Thyroid gland (tissue), 4 donors: ENCODE results near the gene ZIC5. TPM values are rescaled to one million over a fixed set of nuclear protein-coding genes. Genes with fewer than 3 reads are reported as not detected.

Experiments used
- DNase-seq, 2 donors: peaks; one replicate each; pipeline ENCODE4 v3.0.0-alpha.2; 2019
- H3K27ac ChIP-seq, 3 donors: fragments of 200-600 bp; sonication (generic); 1 replicate in 2 of 3; 2 replicates in 1 of 3; pipeline ENCODE4 v1.5.1; 2016 to 2019; ENCODE audit warnings: mild to moderate bottlenecking in 1 of 3, moderate library complexity in 1 of 3
- H3K27me3 ChIP-seq: fragments of 200-600 bp; sonication (generic); one replicate; pipeline ENCODE4 v1.5.1; 2019
- H3K36me3 ChIP-seq, 2 donors: fragments of 200-600 bp; sonication (generic); one replicate each; pipeline ENCODE4 v1.5.1; 2016 to 2019
- H3K4me1 ChIP-seq, 2 donors: fragments of 200-600 bp; sonication (generic); one replicate each; pipeline ENCODE4 v1.5.1; 2017 to 2019
- H3K4me3 ChIP-seq, 3 donors: fragments of 200-600 bp; sonication (generic); replicated peaks in 1 of 3; 1 replicate in 2 of 3; 2 replicates in 1 of 3; pipeline ENCODE4 v1.5.1; 2016; ENCODE audit warnings: mild to moderate bottlenecking in 1 of 3
- H3K9me3 ChIP-seq: fragments of 200-600 bp; sonication (generic); one replicate; pipeline ENCODE4 v1.5.1; 2017
- POLR2A ChIP-seq, 2 donors: fragments of 450-650 bp; IDR thresholded peaks; one replicate each; pipeline ENCODE4 v1.6.1; 2017; ENCODE audit warnings: antibody characterized with exemption in 2 of 2, mild to moderate bottlenecking in 2 of 2, moderate library complexity in 1 of 2
- WGBS, 2 donors: methylation state at CpG; one replicate each; pipeline ENCODE4 v1.1.5; 2017; 5-methylcytosine and 5-hydroxymethylcytosine counted together
- intact Hi-C: fragments of 100-400 bp; cut with DNase I; formaldehyde crosslinking; loops from one replicate; pipeline ENCODE4 v1.15.1; 2023
- total RNA-seq, 4 donors: library from RNA; depleted of rRNA; stranded (reverse); fragments of >200 nt; gene quantifications; one replicate each; pipeline ENCODE4 v1.2.3, GENCODE V29; 2016
- TF ChIP-seq, protein P1 (sequence below), 6 experiments: fragments of 200-600 bp in 3 of 6; fragments of 450-650 bp in 3 of 6; sonication (generic) in 3 of 6; IDR thresholded peaks; one replicate each; pipeline ENCODE4 v1.5.1; 2016 to 2019; ENCODE audit warnings: antibody characterized with exemption in 6 of 6, mild to moderate bottlenecking in 2 of 6, inconsistent platforms in 1 of 6, moderate library complexity in 1 of 6

The ZIC5 gene
- total RNA-seq: not detected

DNA sequence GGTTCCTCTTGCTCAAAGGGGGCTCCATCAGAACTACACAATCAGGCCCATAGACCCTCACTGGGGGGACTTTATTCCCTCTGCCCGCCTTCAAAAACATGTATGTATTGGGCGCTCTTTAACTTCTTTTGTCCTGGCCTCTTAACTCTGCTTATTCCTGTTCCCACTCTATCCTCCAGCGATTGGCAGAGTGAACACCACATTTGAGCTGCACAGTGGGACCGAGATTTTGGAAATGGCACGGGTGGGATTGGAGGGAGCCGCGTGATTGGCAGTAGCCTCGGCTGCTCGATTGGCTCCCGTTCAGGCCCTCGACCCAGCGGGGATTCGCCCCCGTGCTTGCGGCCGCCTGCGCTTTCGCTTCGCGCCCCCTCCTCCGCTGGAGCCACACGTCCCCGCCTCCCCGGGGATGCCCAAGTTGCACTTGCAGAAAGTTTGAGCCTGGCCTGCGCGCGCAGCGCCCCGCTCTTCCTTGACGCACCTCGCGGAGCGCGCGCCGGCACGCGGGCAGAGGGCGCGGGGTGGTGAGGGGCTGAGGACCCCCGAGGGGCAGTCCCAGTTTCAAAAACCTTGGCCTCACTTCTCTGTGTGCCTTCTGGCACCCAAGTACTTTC lies at the start of gene ZIC5:
Gene ZIC5 (minus strand): TSS at position 192 of the 614 bp plus-strand sequence. CDS start 164 bp downstream, at position 28.
- DNase-seq: no peak
- Histone ChIP-seq H3K27ac (no peak within 1 kb of the TSS), H3K4me1 (peaks cover 20 to 35% of the 10 kb centered on the region in 2 donors), H3K4me3 (peak within 1 kb of the TSS in 1 of 3 donors; percentile 6), H3K9me3 (no peaks in the 10 kb centered on the region), H3K27me3 (peaks cover 83% of the 10 kb centered on the region), H3K36me3 (no peaks in the 10 kb centered on the region)
- intact Hi-C loops: loop anchor here (2.0 kb wide), 1 partner anchor 19 kb away; no protein-coding TSS in a partner anchor
- TF ChIP-seq, protein P1, sequence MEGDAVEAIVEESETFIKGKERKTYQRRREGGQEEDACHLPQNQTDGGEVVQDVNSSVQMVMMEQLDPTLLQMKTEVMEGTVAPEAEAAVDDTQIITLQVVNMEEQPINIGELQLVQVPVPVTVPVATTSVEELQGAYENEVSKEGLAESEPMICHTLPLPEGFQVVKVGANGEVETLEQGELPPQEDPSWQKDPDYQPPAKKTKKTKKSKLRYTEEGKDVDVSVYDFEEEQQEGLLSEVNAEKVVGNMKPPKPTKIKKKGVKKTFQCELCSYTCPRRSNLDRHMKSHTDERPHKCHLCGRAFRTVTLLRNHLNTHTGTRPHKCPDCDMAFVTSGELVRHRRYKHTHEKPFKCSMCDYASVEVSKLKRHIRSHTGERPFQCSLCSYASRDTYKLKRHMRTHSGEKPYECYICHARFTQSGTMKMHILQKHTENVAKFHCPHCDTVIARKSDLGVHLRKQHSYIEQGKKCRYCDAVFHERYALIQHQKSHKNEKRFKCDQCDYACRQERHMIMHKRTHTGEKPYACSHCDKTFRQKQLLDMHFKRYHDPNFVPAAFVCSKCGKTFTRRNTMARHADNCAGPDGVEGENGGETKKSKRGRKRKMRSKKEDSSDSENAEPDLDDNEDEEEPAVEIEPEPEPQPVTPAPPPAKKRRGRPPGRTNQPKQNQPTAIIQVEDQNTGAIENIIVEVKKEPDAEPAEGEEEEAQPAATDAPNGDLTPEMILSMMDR (IDR thresholded peaks at IDR 0.05): no peak
- TF ChIP-seq POLR2A (IDR thresholded peaks at IDR 0.05): no peak
- WGBS, 2 donors: 7 to 8% methylated on average over 24 to 36 of the region's 41 CpGs

GRCh38 chr13:100019780-100020356 lies 48.3 kb upstream of the ZIC5 start:
- Histone ChIP-seq H3K36me3 (no peaks in the 10 kb centered on the region), H3K4me3 (no peak overlapping the region), H3K27me3 (no peaks in the 10 kb centered on the region), H3K9me3 (no peaks in the 10 kb centered on the region), H3K4me1 (no peaks in the 10 kb centered on the region), H3K27ac (no peak overlapping the region)
- WGBS, 2 donors: 97 to 100% methylated on average over 3 of the region's 3 CpGs
- TF ChIP-seq POLR2A (IDR thresholded peaks at IDR 0.05): no peak
- TF ChIP-seq, protein P1 (IDR thresholded peaks at IDR 0.05): no peak
- no peak for DNase-seq
- intact Hi-C loops: no loop called here

DNA sequence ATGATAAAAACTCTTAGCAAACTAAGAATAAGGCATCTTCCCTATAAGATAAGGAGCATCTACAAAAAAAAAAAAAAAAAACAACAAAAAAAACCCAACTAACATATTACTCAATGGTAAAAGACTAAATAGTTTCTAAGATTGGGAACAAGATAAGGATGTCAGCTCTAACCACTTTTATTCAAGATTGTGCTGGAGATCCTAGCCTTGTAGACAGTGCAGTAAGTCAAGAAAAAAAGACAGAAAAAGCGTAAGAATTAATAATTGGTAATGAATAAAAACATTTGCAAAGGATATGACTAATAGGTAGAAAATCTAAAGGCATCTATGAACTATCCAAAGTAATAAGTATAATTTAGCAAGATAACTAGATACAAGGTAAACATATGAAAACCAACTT lies 43.1 kb upstream of the ZIC5 start:
- H3K27me3 ChIP-seq: no peaks in the 10 kb centered on the region
- H3K27ac ChIP-seq: no peak overlapping the region
- H3K4me1 ChIP-seq: no peaks in the 10 kb centered on the region
- WGBS, 2 donors: 90 to 98% methylated on average over 1 of the region's 1 CpG
- intact Hi-C loops: no loop called here
- TF ChIP-seq, protein P1 (IDR thresholded peaks at IDR 0.05): no peak
- no peak for TF ChIP-seq POLR2A (IDR thresholded peaks at IDR 0.05)
- H3K4me3 ChIP-seq: no peak overlapping the region
- H3K9me3 ChIP-seq: no peaks in the 10 kb centered on the region
- DNase-seq: no peak
- H3K36me3 ChIP-seq: no peaks in the 10 kb centered on the region

- Histone ChIP-seq H3K27ac (no peak overlapping the region), H3K36me3 (no peaks in the 10 kb centered on the region), H3K27me3 (peaks cover 46% of the 10 kb centered on the region), H3K9me3 (no peaks in the 10 kb centered on the region), H3K4me1 (no peaks in the 10 kb centered on the region), H3K4me3 (no peak overlapping the region)
- 91 to 93% methylated on average over 11 of the region's 11 CpGs for WGBS, 2 donors
- TF ChIP-seq, protein P1 (IDR thresholded peaks at IDR 0.05): no peak
- TF ChIP-seq POLR2A (IDR thresholded peaks at IDR 0.05): no peak
- intact Hi-C loops: loop anchor here (5.0 kb wide), 1 partner anchor 41 kb away; no protein-coding TSS in a partner anchor
- no peak for DNase-seq
Observed at GRCh38 chr13:99998261-99998660, 26.7 kb upstream of the ZIC5 start.

DNA sequence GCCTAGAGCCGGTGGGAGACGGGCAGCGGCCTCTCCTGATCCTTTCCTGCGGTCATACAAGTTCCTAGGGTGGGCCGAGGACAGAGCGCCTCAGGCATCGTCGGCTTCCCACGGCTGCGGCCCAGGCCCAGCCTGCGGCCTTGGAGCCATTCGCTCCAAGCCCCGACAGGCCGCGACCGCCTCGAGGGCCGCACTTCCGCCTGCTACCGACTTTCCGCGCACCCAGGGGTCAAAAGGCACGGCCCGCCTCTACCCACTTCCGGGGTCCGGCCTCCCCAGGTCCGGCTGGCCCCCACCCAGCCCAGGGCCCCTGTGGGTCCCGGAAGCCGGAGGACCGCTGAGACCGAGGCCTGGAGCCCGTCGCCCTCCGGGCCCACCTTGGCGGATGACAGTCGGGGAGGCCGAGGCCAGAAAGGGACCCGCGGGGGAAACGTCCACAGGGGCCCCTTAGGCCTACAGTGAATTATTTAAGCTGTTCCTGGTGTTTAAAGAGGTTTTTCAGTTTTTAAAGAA lies 26.2 kb upstream of the ZIC5 start:
- no peak for TF ChIP-seq POLR2A (IDR thresholded peaks at IDR 0.05)
- TF ChIP-seq, protein P1 (IDR thresholded peaks at IDR 0.05): no peak
- intact Hi-C loops: loop anchor here (5.0 kb wide), 1 partner anchor 40 kb away; no protein-coding TSS in a partner anchor
- Histone ChIP-seq H3K36me3 (no peaks in the 10 kb centered on the region), H3K4me1 (no peaks in the 10 kb centered on the region), H3K9me3 (no peaks in the 10 kb centered on the region), H3K27ac (no peak overlapping the region), H3K4me3 (no peak overlapping the region), H3K27me3 (peaks cover 51% of the 10 kb centered on the region)
- WGBS, 2 donors: 62 to 73% methylated on average over 6 to 24 of the region's 40 CpGs
- DNase-seq: no peak
